Effector CD4-positive, alpha-beta T cell (primary cell): ENCODE data around the gene NGDN.
"Not testable (repeated sequence)": the region's sequence is repeated elsewhere in the genome, so short reads cannot be mapped to it uniquely, and the experiment has no call there.

Experiments used
- DNase-seq: peaks from one replicate; pipeline ENCODE4 v3.0.0-alpha.2; 2020
- total RNA-seq: gene quantifications from one replicate; lab custom pipeline; 2026; lab: John Stamatoyannopoulos, UW

Gene NGDN
- 83.7 reads per million, percentile 79 among the genes with 10 or more reads in this experiment for total RNA-seq

- peak; percentile 89 for DNase-seq
Observed at GRCh38 chr14:23469127-23469905, at the start of gene NGDN. Gene NGDN, plus strand, starts transcription at chr14:23469703. Its CDS starts 13 bp downstream, at chr14:23469716.

- no peak for DNase-seq
Observed at GRCh38 chr14:23421594-23421993, 47.9 kb upstream of the NGDN start.

GRCh38 chr14:23423657-23424056 is 45.8 kb upstream of the NGDN start:
- no peak for DNase-seq

- DNase-seq: no peak
Observed at GRCh38 chr14:23425169-23425568, 44.3 kb upstream of the NGDN start.

GRCh38 chr14:23425798-23426197 is 43.7 kb upstream of the NGDN start:
- not testable (repeated sequence) for DNase-seq

- no peak for DNase-seq
Observed at GRCh38 chr14:23428686-23429495, 40.6 kb upstream of the NGDN start.

GRCh38 chr14:23430016-23430722 is 39.3 kb upstream of the NGDN start:
- no peak for DNase-seq

- DNase-seq: no peak
Observed at GRCh38 chr14:23430723-23431085, 38.8 kb upstream of the NGDN start.

GRCh38 chr14:23431486-23431885 is 38.0 kb upstream of the NGDN start:
- no peak for DNase-seq

GRCh38 chr14:23432102-23432925 is 37.2 kb upstream of the NGDN start:
- no peak for DNase-seq

GRCh38 chr14:23432946-23433345 is 36.6 kb upstream of the NGDN start:
- DNase-seq: no peak

- DNase-seq: no peak
Observed at GRCh38 chr14:23433457-23433856, 36.0 kb upstream of the NGDN start.

- no peak for DNase-seq
Observed at GRCh38 chr14:23434488-23435222, 34.8 kb upstream of the NGDN start.

- DNase-seq: no peak
Observed at GRCh38 chr14:23435543-23436326, 33.8 kb upstream of the NGDN start, which contains the start of gene MYH7. Gene MYH7, minus strand, starts transcription at chr14:23435660. Its CDS starts 1,928 bp downstream, at chr14:23433732.

- DNase-seq: no peak
Observed at GRCh38 chr14:23436327-23437132, 33.0 kb upstream of the NGDN start.

- DNase-seq: no peak
Observed at GRCh38 chr14:23437133-23438100, 32.1 kb upstream of the NGDN start.

GRCh38 chr14:23438101-23438971 is 31.2 kb upstream of the NGDN start:
- no peak for DNase-seq
